ENCODE data around the gene ERN1. TPM values are rescaled to one million over a fixed set of nuclear protein-coding genes. Genes with fewer than 3 reads are reported as not detected.

Gene ERN1
- total RNA-seq, 1 donor = 12.7 TPM

DNA sequence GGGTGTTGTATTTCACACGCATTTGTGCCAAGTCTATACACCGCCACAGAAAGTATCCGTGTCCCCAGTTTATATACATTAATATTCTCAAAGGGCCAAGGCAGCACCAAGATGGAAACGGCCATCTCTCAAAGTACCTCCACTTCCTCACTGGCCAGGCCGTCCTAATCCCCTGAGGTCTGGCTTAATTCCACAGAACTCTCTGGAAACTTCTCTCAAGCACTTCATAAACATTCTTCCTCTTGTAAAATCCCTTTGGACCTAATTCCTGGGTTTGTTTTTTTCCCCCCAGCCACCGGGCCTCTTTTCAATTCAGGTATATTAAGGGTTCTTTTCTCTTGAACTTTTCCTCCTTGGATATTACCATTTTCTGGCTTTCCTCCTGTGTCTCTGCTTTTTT, 5.1 kb upstream of the ERN1 start:
- Histone ChIP-seq H3K9me3 (ENCODE audit: low read depth, low read length) (no peaks in the 10 kb centered on the region), H4K20me1 (ENCODE audit: insufficient read depth, low read length) (no peaks in the 10 kb centered on the region), H3K27me3 (ENCODE audit: insufficient read depth, low read length) (no peaks in the 10 kb centered on the region), H3K79me2 (ENCODE audit: insufficient read depth, low read length) (no peaks in the 10 kb centered on the region), H3K4me1 (ENCODE audit: insufficient read depth, low read length) (peaks cover 6% of the 10 kb centered on the region), H3K27ac (ENCODE audit: low read depth, low read length) (no peak overlapping the region), H3K4me3 (ENCODE audit: insufficient read depth, low read length) (no peak overlapping the region), H3K4me2 (ENCODE audit: insufficient read depth, low read length) (no peak overlapping the region), H2AFZ (ENCODE audit: low read length) (no peak overlapping the region), H3K36me3 (ENCODE audit: insufficient read depth, low read length) (no peaks in the 10 kb centered on the region)
- TF ChIP-seq, protein P1, sequence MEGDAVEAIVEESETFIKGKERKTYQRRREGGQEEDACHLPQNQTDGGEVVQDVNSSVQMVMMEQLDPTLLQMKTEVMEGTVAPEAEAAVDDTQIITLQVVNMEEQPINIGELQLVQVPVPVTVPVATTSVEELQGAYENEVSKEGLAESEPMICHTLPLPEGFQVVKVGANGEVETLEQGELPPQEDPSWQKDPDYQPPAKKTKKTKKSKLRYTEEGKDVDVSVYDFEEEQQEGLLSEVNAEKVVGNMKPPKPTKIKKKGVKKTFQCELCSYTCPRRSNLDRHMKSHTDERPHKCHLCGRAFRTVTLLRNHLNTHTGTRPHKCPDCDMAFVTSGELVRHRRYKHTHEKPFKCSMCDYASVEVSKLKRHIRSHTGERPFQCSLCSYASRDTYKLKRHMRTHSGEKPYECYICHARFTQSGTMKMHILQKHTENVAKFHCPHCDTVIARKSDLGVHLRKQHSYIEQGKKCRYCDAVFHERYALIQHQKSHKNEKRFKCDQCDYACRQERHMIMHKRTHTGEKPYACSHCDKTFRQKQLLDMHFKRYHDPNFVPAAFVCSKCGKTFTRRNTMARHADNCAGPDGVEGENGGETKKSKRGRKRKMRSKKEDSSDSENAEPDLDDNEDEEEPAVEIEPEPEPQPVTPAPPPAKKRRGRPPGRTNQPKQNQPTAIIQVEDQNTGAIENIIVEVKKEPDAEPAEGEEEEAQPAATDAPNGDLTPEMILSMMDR (IDR thresholded peaks at IDR 0.05; ENCODE audit: extremely low read depth, low read depth, low read length) = no peak
- DNase-seq (ENCODE audit: insufficient read length, low spot score, missing footprints) = no peak

DNA sequence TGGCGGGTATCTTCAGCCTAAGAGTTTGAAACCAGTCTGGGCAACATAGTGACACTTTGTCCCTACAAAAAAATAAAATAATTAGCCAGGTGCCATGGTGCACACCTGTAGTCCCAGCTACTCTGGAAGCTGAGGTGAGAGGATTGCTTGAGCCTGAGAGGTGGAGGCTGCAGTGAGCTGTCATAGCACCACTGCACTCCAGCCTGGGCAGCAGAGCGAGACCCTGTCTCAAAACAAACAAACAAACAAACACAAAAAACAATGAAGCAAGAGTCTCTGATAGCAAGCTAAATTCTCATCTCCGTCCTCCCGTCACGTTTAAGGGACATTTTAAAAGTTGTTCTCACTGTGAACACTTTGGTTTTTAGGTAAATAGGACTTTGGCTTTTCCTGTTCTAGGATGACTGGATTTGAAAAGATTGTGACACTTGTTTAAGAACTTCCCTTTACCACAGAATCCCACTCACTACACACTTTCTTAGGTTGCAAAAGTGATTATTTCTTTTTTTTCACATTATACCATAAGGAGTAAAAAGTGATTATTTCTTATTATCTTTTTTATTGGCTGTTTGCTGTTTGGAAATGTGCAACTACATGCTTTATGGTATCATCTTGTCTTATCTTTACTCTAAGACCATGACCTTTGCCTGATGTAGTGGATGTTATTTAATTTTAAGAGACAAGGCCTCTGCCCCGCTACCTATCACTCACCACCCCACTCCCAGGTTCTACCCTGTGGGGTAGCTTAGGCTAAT, 4.4 kb upstream of the ERN1 start:
- no peak overlapping the region for H2AFZ ChIP-seq (ENCODE audit: low read length)
- H3K36me3 ChIP-seq (ENCODE audit: insufficient read depth, low read length) = no peaks in the 10 kb centered on the region
- DNase-seq (ENCODE audit: insufficient read length, low spot score, missing footprints) = no peak
- H3K27me3 ChIP-seq (ENCODE audit: insufficient read depth, low read length) = no peaks in the 10 kb centered on the region
- no peak overlapping the region for H3K4me3 ChIP-seq (ENCODE audit: insufficient read depth, low read length)
- peaks cover 6% of the 10 kb centered on the region for H3K4me1 ChIP-seq (ENCODE audit: insufficient read depth, low read length)
- TF ChIP-seq, protein P1 (IDR thresholded peaks at IDR 0.05; ENCODE audit: extremely low read depth, low read depth, low read length) = no peak
- no peak overlapping the region for H3K4me2 ChIP-seq (ENCODE audit: insufficient read depth, low read length)
- peaks cover 3% of the 10 kb centered on the region for H3K79me2 ChIP-seq (ENCODE audit: insufficient read depth, low read length)
- no peaks in the 10 kb centered on the region for H3K9me3 ChIP-seq (ENCODE audit: low read depth, low read length)
- H4K20me1 ChIP-seq (ENCODE audit: insufficient read depth, low read length) = no peaks in the 10 kb centered on the region
- H3K27ac ChIP-seq (ENCODE audit: low read depth, low read length) = no peak overlapping the region

DNA sequence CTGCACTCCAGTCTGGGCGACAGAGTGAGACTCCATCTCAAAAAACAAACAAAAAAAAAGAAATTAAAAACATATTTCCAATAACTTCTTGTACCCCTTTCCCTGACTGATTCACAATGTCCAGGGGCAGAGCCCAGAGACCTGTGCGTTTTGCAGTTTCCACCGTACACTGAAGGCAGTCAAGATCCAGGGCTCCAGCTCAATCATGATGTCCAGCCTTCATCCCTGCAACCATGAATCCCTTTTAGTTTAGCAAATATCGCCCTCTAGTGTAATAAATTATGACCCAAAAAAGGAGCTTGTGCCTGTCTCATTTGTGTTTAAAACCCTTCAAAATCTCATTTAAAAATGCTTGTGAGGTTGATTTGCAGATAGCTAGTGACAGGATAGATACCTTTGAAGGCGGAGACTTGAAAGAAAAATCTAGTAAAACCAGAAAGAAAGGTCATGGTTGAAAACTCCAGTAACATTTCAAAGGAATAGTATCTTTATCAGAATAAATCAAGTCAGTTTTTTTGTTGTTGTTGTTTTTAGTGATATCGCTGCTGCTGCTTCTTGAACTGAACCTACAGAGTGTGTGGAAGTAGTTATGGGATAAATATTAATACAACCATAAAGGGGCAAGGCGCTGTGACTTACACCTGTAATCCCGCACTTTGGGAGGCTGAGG, 3.7 kb upstream of the ERN1 start:
- Histone ChIP-seq H4K20me1 (ENCODE audit: insufficient read depth, low read length) (peaks cover 5% of the 10 kb centered on the region), H3K9me3 (ENCODE audit: low read depth, low read length) (no peaks in the 10 kb centered on the region), H3K4me1 (ENCODE audit: insufficient read depth, low read length) (peaks cover 12% of the 10 kb centered on the region), H3K79me2 (ENCODE audit: insufficient read depth, low read length) (peaks cover 10% of the 10 kb centered on the region), H2AFZ (ENCODE audit: low read length) (no peak overlapping the region), H3K27me3 (ENCODE audit: insufficient read depth, low read length) (no peaks in the 10 kb centered on the region), H3K4me2 (ENCODE audit: insufficient read depth, low read length) (no peak overlapping the region), H3K36me3 (ENCODE audit: insufficient read depth, low read length) (no peaks in the 10 kb centered on the region), H3K27ac (ENCODE audit: low read depth, low read length) (no peak overlapping the region), H3K4me3 (ENCODE audit: insufficient read depth, low read length) (no peak overlapping the region)
- DNase-seq (ENCODE audit: insufficient read length, low spot score, missing footprints) = peak; percentile 89
- TF ChIP-seq, protein P1 (IDR thresholded peaks at IDR 0.05; ENCODE audit: extremely low read depth, low read depth, low read length) = peak; percentile 73

DNA sequence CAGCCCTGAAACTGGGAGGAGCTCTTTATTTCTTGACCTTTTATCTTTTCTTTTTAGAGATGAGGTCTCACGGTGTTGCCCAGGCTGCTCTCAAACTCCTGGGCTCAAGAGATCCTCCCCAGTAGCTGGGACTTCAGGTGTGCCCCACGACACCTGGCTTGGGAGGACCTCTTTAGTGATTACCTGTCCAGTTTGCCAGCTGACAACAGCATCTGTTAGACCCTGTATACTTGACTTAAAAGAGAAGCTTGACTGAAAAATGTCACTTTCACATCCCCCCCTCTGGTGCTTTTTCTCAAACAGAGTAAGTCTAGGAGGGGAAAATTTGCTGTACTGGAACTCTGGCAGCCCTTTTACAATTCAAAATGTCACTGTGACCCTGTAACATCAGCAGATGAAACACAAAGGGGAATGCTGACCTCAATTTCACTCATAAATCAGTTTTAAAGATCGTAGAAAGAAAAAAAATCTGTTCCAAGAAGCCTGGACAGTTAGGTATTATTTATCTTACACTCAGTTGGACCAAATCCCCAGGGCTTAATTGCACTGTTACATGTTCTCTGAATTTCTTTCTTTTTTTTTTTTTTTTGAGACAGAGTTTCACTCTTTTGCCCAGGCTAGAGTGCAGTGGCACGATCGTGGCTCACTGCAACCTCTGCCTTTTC, 1.8 kb upstream of the ERN1 start:
- TF ChIP-seq, protein P1 (IDR thresholded peaks at IDR 0.05; ENCODE audit: extremely low read depth, low read depth, low read length) = no peak
- Histone ChIP-seq H4K20me1 (ENCODE audit: insufficient read depth, low read length) (peaks cover 9% of the 10 kb centered on the region), H3K4me3 (ENCODE audit: insufficient read depth, low read length) (no peak overlapping the region), H3K27me3 (ENCODE audit: insufficient read depth, low read length) (no peaks in the 10 kb centered on the region), H2AFZ (ENCODE audit: low read length) (no peak overlapping the region), H3K36me3 (ENCODE audit: insufficient read depth, low read length) (no peaks in the 10 kb centered on the region), H3K4me1 (ENCODE audit: insufficient read depth, low read length) (peaks cover 26% of the 10 kb centered on the region), H3K27ac (ENCODE audit: low read depth, low read length) (no peak overlapping the region), H3K79me2 (ENCODE audit: insufficient read depth, low read length) (peaks cover 24% of the 10 kb centered on the region), H3K4me2 (ENCODE audit: insufficient read depth, low read length) (no peak overlapping the region), H3K9me3 (ENCODE audit: low read depth, low read length) (no peaks in the 10 kb centered on the region)
- DNase-seq (ENCODE audit: insufficient read length, low spot score, missing footprints) = no peak
